GM21381 (cell line): ENCODE measurements around the gene CCRL2.
"Not testable (repeated sequence)": the region's sequence is repeated elsewhere in the genome, so short reads cannot be mapped to it uniquely, and the experiment has no call there.

Experiments
- ATAC-seq: cut with Tn5 transposase; IDR thresholded peaks from one replicate; pipeline ENCODE4 v1.9.1; 2021; ENCODE audit warnings: mild to moderate bottlenecking, moderate library complexity; ENCODE audit not compliant: unreplicated experiment

Gene CCRL2

DNA sequence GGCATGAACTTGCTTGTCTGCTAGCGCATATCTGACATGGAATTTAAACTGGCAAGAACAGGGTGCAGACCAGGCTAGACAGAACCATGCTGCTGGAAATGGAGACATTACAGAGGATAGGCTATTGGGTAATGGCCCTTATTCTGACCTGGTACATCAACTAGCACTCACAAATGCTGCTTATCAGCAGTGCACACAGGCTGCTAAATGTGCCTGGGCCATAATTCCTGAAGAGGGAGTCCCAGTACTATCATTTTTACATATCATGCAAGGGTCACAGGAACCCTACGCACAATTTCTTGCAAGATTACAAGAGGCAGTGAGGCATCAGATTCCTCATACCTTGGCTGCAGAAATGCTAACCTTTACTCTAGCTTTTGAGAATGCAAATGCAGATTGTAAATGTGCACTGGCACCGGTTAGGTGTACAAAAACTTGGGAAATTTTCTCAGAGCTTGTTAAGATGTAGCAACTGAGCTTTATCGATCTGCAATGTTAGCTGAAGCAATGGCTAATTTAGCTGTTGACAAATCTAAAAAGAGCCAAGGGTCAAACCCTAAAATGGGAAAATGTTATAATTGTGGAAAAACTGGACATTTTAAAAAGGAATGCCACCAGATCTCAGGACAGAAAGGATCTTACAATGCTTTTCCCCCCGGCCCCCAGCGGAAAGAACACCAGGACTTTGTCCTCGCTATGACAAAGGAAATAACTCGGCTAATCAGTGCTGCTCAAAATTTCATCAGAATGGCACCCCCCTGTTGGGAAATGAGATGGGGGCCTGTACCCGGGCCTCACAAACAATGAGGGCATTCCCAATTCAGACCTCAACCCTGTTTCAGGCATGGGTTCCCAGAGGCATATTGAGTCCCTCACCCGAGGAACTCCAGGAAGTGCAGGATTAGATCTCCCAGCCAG is 21.1 kb downstream of the CCRL2 start:
- no peak for ATAC-seq

DNA sequence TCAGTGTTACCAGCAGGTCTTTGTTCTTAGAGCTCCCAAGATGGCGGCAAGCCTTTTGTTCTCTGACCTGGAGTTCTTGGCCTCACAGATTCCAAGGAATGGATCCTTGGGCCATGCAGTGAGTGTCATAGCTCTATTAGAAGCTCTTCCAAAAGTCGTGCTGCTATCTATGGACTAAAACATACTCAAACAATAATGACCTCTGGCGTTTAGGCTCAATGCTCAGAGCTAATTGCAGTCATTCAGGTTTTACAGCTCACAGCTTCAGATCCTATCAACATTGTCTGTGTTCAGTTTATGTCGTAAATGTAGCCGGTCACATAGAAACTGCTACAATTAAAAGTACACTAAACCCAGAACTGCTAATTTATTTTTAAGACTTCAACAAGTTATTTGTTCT is 22.2 kb downstream of the CCRL2 start:
- ATAC-seq, result no peak

DNA sequence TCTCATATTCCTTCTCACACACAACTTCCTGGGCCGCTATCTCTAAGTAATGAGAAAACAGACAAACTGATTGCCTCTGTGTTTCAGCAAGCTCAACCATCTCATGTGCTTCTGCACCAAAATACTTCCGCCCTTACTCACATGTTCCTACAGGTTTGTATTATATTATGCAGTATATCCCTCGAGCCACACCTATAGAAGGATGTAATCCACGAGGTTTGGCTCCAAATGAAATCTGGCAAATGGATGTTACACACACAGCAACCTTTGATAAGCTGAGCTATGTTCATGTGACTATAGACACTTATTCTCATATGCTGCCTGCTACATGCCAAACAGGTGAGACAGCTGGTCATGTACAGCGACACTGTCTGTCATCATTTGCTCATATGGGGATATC is 22.6 kb downstream of the CCRL2 start:
- ATAC-seq, result no peak

DNA sequence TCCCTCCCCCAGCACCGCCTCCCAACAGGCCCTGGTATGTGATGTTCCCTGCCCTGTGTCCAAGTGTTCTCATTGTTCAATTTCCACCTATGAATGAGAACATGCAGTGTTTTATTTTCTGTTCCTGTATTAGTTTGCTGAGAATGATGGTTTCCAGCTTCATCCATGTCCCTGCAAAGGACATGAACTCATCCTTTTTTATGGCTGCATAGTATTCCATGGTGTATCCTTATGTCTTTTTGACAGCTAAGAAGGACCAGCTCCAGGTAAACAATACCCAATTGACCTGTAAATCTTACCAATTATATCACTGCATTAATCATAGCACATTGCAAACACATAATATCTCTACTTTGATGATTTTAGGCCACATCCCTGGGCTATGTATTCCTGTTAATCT is 23.8 kb downstream of the CCRL2 start:
- not testable (repeated sequence) for ATAC-seq

DNA sequence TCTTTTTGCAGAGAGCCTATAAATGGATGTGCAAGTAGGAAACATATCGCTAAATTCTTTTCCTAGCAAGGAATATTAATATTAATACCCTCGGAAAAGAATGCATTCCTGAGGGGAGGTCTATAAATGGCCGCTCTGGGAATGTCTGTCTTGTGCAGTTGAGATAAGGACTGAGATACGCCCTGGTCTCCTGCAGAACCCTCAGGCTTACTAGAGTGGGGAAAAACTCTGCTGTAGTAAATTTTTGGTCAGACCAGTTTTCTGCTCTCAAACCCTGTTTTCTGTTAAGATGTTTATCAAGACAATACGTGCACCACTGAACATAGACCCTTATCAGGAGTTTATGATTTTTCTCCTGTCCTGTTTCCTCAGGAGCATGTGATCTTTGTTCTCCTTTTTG is 24.8 kb downstream of the CCRL2 start:
- ATAC-seq, result not testable (repeated sequence)

DNA sequence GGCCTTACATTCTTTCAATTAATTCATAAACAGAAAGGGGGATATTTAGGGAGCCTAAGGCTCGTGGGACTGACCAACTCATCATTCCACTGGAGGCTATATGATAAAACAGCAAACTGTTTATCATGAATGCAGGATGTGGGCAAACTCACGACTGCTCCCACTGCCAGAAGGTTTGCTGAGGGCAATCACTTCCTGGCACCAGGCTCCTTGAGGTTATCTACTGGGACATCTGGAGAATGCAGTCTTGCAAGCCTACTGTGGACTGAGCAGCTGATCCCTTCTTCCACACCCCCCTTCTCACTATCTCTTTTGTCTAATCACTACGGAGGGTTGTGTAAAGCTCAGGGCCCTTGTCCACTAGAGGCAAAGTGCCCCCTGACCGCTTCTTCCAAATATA is 26.1 kb downstream of the CCRL2 start:
- not testable (repeated sequence) for ATAC-seq

DNA sequence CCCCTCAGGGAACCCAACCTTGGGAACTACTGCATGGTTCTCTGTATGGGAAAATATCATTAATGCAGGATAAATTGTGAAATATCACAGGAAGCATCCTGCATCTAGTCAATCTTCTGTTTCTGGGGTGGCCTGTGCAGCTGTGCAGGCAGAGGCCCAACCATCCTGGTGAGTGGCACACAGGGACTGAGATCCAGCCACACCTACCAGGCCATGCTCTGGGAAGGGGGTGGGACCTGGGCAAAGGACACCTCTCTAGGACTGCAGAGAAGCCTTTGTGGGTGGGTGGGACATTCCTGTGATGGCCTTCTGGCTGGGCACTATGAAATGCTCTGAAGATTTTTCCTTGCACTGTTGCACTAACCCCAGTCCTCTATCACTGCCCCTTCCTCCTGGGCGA is 26.8 kb downstream of the CCRL2 start:
- ATAC-seq, result no peak

DNA sequence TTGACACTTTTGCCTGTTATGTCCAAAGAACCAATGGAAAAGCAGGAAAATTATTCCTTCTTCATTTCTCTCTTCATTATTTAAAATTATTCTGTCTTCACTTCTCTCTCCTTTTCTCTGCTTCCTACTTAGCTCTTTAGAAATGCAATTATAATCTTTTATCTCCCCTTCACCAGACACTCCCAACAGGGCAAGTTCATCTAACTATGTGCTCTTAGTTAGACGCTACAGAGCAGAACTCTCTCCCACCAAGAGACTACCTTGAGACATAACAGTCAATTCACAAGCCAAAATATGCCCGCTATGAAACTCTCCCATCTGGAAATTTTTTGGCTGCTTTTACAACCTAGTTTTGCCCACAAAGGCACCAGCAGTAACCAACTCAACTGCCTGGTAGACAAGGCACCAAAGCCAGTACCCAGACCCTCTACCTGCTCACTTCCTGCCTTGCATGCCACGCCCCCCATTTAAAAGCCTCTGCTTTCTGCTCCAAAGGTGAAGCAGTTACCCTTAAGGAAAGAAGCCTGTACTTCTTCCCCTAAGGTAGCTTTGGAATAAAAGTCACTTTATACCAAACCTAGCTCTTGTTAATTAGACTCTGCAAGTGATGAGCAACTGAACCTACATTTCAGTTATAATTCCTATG is 28.1 kb downstream of the CCRL2 start:
- no peak for ATAC-seq

DNA sequence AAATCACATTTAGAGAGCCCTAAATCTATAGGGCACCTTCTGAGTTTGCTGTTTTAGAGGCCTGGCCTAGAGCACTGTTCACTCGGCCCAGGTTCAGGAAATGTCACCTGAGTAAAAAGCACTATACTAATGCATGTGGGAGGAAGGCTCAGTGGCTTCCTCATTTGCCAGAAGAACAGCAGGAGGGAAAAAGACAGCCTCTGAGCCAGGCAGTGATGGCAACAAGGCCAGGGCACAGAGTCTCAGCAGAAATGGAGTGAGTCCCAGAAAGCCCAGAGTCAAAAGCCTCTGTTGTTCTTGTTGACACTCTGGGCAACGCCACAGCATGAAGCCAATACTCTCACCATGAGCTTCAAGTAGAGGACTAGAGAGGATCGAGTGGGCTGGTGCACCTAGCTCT is 31.8 kb downstream of the CCRL2 start:
- ATAC-seq, result no peak

DNA sequence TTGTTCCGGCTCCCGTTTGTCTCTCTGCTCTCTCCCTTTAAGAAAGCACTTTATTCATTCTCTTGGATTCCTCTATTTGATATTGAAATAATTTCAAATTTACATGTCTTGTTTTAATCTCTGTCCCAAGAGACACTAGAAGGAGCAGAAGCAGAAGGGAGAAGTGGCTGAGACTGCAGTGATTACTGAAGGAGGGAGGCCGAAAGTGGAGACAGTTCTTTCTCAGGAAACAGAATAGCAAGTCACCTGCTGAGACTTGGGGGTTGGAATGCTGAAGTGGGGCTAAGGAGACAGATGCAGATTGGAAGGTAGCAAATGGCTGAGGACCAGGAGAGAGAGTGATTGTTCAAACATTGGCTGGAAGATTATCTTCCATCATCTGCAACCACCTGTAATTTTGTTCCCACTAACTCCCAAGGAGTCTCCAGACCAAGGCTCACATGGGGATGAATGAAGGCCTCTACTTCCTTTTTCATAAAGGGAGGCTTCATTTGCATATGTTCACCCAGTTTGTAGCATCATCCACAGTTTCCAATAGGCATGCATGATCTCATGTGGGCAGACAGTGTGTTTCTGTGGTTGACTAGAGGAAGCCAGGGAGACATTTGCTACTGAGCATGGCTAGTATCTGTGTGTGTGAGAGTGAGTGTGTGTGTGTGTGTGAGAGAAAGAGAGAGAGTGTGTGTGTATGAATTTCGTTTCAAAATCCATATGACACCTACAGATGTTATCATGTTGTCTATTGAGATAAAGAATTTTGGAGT is 33.7 kb downstream of the CCRL2 start:
- peak; percentile 93 for ATAC-seq

DNA sequence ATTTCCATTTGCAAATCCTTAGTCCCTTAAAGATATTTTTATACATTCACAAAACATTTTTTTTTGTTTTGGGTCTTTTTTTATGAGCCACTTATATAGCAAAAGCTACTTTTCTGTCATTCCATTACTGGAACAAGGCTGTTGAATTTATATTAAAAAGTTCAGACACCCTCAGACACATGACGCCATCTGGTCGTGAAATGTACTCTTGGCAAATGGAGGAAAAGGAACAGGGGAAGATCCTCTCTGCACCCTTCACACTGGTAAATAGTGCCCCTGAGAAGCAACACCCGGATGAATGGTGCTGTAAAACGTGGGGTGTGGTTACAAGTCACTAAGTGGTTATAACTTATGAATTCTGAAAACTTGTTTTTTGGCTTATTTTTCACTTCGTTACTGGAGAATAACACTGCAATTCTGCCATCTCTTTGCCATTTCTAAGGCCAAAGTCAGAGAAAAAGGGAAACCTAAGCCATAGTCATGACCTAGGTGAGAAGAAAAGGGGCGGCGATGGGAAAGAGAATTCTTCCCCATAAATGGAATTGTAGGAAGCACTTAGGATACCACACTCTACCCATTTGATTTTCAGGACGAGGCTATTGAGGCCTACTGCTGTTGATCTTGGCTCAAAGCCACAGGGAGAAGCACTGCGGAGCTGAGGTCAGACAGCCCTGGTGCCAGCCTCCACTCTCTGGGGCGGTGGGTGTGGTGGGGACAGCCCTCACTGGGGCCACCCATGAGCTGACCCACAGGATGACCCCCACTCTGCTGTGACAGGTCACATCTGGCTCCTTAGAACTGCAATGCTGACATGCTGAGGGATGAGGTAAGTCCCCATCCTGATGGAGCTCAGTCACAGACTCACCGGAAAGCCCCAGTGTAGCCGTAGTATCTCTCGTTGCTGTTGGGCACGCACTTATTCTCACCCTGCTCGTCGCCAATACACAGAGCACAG is 35.8 kb downstream of the CCRL2 start:
- no peak for ATAC-seq

DNA sequence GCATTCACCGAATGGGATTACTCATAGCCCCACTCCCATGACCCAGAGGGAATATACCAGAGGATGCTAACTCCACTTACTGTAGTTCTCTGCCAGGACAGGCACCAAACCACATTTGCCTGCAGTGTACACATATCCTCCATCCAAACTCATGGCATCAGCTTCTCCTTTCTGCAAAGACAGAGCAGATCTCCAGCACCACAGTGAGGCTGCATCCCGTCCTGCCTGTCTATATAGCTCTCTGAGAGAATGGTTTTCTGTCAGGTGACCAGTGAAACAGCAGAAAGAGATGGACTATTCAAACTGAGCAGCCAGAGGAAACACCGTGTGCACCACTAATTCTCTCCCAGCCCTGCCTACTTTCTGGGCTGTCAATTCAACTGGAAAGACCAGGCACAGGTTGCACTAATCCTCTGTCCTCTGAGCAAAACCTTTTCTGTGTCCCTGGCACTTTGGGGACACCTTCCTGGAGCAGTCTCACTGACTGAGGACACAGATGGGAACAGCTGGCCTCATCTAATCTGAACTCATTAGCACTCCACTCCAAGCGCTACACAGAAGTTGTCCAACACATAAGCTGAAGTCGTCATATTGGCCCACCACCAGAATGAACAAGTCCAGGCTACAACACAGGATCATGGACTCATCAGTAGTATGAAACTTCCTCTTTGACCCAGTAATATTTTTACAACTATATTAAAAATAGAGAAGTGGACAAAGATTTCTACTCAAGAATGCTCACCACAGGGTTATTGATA is 40.3 kb downstream of the CCRL2 start:
- no peak for ATAC-seq

DNA sequence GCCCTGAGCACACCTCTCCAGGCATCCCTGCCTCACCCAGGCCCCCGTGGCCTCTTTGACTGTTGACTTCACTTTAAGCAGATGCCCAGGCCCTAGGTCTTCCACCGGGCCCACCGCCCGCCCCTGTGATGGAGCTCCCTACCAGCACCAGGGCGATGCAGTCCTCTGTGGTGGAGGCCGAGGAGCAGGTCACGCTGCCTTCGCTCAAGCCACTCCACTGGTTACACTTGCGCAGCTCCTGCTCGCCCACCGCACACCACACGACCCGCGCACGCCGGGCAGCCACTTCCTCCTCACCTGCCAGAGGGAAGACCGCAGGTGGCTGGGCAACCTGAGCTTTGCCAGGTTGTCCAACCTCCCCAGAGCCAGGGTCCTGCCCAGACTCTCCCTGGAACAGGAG is 41.7 kb downstream of the CCRL2 start:
- no peak for ATAC-seq

DNA sequence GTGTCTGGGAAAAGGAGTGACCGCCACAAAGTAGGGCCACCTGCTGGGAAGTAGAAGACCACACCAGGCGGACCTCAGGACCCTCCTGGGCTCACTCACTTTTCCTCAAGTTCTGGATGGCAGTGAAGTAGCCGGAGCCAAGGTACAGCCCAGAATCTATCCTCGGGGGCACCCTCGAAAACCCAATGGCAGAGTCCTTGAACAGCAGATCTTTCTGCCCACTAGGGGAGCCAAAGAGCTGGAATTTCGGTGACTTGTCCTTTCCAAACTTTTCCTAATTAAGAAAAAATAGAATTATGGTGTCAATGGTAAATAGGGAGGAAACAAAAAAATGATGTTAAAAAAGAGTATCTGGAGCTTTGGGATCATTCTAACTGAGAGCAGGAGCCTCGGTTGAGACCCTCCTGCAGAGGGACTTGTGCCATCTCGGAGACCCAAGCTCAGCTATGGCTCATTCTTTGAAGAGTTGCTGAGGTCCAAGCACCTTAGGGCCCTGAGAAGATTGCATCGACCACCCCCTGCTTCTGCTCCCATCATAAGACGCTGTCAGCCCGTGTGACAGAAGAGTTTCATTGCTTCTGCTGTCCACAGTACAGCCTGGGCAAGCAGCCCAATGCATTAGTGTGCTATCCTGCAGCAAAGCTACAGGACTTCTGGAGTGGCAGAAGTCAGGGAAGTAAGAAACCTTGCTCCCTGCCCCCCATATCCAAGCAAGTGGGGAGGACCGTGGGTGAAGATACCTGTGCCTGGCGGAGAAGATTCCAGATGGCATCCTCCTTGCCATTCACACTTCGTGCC is 42.9 kb downstream of the CCRL2 start:
- no peak for ATAC-seq

DNA sequence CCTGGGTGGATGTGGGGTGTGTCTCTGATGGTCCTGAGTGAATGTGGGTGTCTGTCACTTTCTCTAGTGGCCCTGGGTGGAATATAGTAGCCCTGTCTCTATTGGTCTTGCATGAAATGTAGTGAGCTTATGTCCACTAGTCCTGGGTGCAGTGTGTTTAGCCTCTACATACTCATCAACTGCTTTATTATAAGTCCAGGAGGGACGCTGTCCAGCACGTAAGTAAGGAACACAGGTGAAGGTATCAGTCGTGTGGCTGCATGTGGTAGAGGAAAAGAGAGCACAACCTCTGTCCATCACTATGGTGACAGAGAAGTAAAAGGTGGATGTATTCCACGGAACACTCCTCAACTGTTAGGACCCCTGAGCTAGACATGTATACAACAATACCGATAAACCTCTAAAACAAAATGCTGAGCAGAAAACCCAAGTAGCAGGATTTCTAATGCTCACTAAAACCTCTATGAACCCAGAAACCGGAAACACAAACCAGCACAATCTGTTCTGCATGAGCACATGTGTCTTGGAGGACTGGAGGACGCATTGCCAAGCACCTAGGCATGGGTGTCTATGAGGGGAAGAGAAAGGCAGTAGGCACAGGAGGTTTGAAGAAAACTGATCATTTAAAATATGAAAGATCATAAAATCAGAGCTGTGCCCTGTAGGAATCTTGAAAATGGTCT is 46.6 kb downstream of the CCRL2 start:
- no peak for ATAC-seq

DNA sequence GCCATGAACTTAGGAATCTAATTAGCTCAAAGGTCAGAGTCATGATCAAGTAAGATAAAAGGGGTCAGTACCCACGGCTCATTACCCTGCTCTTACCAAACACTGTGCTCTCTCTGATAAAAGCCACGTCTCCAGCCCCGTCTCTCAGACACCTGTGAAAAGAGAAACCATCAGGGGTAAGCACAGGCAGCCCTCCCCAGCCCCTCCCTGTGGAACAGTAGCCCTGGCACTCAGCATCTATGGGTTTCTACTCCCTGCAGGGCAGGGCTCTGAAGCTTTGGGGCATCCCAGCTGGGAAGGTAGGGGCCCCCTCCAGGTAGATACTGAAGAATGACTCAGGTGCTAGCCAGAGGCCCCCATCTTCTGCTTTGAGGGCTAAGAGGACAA is 47.1 kb downstream of the CCRL2 start:
- ATAC-seq, result no peak

DNA sequence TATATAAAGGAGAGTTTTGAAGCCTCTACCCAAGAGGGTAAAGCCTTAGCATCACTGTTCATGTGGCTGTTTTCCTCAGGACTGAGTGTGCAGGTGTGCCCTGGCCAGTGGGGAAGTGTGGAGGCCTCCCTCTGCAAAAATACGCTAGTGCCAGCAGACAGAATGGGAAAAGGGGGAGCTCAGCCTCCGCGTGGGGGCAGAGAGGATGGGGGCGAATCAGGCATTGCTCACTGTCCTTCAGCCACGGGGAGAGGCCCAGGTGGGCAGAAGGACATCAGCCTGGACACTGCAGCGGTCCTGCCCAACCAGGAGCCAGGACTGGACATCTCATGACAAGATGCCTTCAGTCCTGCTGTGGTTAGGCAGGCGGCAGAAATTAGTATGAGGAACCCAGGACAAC is 47.5 kb downstream of the CCRL2 start:
- ATAC-seq, result no peak
